ENCODE results near the gene MAP1LC3B2.

The MAP1LC3B2 gene

DNA sequence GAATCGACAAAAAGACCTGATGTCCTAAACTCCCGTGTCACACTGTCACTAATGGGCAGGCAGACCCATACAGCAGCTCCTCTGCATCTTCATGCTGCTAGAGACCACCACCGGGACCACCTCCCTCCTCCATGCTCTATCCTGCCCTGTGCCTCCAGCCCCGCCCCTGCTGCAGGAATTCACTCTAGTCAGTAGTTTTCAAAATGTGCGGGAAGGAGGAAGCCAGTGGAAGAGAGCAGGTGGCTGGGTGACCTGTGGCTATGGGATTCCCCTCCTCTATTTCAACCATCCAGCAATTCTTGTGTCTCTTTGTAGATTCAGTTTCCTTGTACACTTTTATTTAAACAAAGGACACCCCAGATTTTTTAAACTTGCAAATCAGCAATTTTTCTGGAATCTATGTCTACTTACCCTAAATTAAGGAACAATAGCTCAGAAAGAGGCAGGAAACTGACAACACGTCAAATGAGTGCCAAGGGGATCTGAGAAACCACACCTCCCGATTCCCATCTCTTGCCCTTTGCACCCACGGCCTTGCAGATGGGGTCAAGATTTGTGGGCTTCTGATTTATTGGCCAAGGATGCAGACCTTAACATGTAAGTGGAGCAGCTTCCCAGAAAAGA lies 20.4 kb upstream of the MAP1LC3B2 start:
- TF ChIP-seq, protein P1, sequence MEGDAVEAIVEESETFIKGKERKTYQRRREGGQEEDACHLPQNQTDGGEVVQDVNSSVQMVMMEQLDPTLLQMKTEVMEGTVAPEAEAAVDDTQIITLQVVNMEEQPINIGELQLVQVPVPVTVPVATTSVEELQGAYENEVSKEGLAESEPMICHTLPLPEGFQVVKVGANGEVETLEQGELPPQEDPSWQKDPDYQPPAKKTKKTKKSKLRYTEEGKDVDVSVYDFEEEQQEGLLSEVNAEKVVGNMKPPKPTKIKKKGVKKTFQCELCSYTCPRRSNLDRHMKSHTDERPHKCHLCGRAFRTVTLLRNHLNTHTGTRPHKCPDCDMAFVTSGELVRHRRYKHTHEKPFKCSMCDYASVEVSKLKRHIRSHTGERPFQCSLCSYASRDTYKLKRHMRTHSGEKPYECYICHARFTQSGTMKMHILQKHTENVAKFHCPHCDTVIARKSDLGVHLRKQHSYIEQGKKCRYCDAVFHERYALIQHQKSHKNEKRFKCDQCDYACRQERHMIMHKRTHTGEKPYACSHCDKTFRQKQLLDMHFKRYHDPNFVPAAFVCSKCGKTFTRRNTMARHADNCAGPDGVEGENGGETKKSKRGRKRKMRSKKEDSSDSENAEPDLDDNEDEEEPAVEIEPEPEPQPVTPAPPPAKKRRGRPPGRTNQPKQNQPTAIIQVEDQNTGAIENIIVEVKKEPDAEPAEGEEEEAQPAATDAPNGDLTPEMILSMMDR (IDR thresholded peaks at IDR 0.05): no peak

DNA sequence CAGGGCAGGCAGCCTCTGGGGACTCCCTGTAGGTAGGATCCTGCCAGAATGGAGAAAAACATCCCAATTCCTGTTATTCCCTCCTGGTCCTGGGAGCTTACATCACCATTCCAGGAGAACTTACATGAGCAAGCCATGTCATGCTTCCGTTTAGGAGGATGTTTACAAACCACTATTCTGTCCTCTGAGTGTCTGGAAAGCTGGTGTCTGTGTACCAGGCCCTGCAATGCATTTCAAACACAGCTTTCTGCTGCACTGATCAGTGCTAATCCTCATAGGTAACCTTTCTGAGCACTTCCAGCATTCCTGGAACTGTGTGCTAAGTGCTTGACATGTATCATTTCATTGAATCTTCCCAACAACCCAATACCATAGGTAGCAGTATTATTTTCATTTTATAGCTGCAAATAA lies 19.8 kb upstream of the MAP1LC3B2 start:
- TF ChIP-seq, protein P1 (IDR thresholded peaks at IDR 0.05): no peak

DNA sequence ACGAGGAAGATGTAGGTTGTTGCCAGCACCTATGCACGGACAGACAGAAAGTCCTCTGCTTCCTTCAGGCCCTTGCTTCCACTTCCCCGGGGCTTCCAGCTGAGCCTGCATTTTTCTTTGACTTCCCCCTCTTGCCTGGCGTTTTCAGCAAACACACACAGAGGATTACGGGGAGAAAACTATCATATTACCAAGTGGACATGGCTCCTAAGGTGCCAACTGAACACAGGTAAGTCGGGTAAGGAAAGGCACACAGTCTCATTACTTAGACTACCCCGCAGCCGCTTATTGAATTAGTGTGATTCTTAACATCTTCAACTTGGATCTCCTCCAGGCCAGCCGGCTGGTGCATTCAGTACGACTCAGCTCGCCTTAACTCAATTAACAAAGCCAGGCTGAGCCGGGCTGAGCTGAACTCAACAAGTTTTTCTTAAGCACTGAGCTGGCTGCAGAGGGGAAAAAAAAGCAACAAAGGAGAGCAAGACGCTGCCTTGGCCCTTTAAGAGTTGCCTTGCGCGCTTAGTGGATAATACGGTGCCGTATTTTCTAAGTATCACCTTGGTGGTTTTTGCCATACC lies 19.2 kb upstream of the MAP1LC3B2 start:
- TF ChIP-seq, protein P1 (IDR thresholded peaks at IDR 0.05): no peak

DNA sequence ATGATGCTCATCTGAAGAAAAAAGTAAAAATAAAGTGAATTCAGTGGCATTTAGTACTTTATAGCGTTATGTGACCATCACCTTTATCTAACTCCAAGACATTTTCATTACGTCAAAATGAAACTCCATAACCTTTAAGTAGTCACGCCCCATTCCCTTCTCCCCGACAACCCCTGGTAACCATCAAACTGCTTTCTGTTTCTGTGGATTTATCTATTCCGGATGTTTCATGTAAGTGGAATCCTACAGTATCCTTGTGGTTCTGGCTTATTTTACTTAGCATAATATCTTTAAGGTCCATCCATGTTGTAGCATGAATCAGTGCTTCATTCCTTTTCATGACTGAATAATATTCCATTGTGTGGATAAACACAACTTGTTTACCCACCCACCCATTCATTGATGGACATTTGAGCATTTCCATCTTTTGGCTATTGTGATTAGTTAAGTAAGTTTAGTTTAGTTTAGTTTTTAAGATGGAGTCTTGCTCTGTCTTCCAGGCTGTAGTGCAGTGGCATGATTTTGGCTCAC lies 18.5 kb upstream of the MAP1LC3B2 start:
- TF ChIP-seq, protein P1 (IDR thresholded peaks at IDR 0.05): no peak

DNA sequence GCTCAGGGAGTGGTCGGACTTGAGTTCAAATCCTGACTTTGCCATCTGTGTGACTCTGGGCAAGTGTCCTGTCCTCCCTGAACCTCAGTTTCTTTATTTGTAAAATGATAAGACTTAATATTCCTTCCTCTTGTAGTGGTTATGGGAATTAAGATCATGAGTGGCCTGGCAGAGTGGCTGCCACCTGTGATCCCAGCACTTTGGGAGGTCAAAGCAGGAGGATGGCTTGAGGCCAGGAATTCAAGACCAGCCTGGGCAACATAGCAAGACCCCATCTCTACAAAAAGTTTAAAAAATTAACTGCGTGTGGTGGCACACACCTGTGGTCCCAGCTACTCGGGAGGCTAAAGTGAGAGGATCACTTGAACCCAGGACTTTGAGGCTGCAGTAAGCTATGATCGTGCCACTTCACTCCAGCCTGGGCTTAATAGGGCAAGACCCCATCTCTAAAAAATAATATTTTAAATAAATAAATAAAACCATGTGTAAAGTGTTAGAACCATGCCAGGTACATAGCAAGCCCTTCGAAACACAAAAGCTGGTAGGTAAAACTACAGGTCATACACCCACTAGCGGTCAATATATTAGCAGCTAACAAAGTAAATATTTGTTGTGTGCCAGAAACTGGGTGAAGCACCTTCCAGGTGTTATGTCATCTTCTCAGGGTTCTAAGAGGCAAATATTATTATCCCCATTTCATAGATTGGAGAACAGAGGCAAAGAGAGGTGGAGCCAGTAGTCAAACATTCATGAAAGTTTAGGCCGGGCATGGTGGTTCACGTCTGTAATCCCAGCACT lies 17.4 kb upstream of the MAP1LC3B2 start:
- TF ChIP-seq, protein P1 (IDR thresholded peaks at IDR 0.05): no peak

DNA sequence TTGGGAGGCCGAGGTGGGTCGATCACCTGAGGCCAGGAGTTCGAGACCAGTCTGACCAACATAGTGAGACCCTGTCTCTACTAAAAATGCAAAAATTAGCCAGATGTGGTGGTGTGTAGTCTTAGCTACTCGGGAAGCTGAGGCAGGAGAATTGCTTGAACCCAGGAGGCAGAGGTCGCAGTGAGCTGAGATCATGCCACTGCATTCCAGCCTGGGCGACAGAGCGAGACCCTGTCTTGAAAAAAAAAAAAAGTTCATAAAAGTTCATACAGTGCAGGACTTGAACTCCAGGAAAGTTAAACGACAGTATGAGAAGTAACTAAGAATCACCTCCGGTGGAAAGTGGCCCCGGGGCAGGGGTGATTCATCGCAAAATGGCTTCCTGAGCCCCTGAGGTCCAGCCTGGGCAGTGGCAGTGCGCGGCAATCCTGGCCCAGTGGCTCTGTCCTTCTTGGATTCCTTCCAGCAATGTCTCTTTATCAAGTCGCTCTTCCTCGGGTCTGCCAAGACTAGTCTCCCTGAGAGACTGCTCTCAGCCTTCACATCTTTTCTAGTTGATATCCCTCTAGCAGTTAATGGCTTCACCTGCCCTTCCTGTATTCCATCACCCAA lies 16.7 kb upstream of the MAP1LC3B2 start:
- TF ChIP-seq, protein P1 (IDR thresholded peaks at IDR 0.05): no peak

DNA sequence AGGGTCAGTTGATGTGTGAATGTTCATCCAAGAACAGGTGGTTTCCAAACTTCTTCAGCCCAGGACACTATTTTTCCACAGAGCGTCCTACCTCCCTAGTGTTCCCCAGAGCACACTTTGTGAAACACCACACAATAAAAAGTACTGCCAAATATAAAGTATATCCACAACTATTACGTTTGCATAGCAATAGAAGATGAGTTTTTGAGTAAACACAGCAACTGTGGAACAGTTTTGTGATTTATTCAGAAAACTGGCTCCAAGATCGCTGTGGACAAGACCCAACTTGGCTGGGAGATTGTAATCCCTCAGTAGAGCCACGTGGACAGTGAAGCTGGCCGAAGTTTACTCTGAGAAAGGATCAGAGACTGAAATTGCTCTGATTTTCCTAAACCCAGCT lies 14.5 kb upstream of the MAP1LC3B2 start:
- TF ChIP-seq, protein P1 (IDR thresholded peaks at IDR 0.05): no peak

Measured in LNCAP (cell line).